ENCODE data around the gene SLC25A39. TPM values are rescaled to one million over a fixed set of nuclear protein-coding genes. Genes with fewer than 3 reads are reported as not detected.
A peak's percentile ranks its signal among the peaks of the same experiment; 100 is the strongest.
"Not testable (repeated sequence)": the region's sequence is repeated elsewhere in the genome, so short reads cannot be mapped to it uniquely, and the experiment has no call there.

Gene SLC25A39
- total RNA-seq, 1 experiment from 2014 or later = 164 TPM

DNA sequence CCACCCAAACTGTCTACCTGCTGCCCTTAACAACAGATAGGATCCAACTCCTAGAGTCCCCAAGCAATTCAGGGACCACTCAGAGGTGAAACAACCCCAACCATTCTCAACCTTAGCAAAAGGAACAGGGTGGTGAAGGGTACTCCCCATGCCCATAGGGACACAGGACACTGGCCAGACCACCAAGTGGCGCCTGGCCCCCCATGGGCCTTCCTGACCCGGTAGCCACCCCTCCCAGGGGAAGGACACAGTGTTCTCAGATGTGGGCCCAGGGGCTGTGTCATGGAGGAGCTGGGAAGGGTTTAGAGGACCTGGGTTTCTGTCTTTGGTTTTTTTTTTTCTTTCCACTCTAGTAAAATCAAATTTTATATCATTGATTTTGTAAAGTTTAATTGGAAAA lies 9.7 kb upstream of the SLC25A39 start:
- H3K9me2 ChIP-seq (ENCODE audit: insufficient read depth) = no peaks in the 10 kb centered on the region
- no peak overlapping the region for H3K27ac ChIP-seq
- intact Hi-C loops (cut with micrococcal nuclease; ENCODE audit: unreplicated experiment) = loop anchor here (5.0 kb wide), 1 partner anchor 392 kb away; the partner anchor contains the start of gene PPY
- peaks cover 9% of the 10 kb centered on the region; the same call in 1 of the 2 replicates for H3F3A ChIP-seq (ENCODE audit: insufficient read depth, low read depth)
- BruUV-seq (replicated peaks) = no TSS peak
- no peaks in the 10 kb centered on the region for H3K36me3 ChIP-seq (ENCODE audit: low read depth)
- no peaks in the 10 kb centered on the region for H4K20me1 ChIP-seq (ENCODE audit: insufficient read depth)
- no peak for DNase-seq
- H3K4me2 ChIP-seq = no peak overlapping the region
- H3K27me3 ChIP-seq (ENCODE audit: insufficient read depth, low read depth) = no peaks in the 10 kb centered on the region
- no peak overlapping the region for H2AFZ ChIP-seq
- CTCF ChIA-PET = no interaction called here
- no peak overlapping the region for H3K4me3 ChIP-seq
- no peaks in the 10 kb centered on the region for H3K9me3 ChIP-seq (ENCODE audit: insufficient read depth, low read depth)
- H3K79me2 ChIP-seq (ENCODE audit: low read depth) = no peaks in the 10 kb centered on the region
- TF ChIP-seq, protein P1, sequence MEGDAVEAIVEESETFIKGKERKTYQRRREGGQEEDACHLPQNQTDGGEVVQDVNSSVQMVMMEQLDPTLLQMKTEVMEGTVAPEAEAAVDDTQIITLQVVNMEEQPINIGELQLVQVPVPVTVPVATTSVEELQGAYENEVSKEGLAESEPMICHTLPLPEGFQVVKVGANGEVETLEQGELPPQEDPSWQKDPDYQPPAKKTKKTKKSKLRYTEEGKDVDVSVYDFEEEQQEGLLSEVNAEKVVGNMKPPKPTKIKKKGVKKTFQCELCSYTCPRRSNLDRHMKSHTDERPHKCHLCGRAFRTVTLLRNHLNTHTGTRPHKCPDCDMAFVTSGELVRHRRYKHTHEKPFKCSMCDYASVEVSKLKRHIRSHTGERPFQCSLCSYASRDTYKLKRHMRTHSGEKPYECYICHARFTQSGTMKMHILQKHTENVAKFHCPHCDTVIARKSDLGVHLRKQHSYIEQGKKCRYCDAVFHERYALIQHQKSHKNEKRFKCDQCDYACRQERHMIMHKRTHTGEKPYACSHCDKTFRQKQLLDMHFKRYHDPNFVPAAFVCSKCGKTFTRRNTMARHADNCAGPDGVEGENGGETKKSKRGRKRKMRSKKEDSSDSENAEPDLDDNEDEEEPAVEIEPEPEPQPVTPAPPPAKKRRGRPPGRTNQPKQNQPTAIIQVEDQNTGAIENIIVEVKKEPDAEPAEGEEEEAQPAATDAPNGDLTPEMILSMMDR (conservative IDR thresholded peaks at IDR 0.05) = no peak
- no peak for TF ChIP-seq EZH2 (IDR thresholded peaks at IDR 0.05; ENCODE audit: low read depth)
- H3K4me1 ChIP-seq (replicated peaks; ENCODE audit: insufficient read depth) = peaks cover 15% of the 10 kb centered on the region
- POLR2A ChIA-PET (ENCODE audit: unreplicated experiment) = no interaction called here

DNA sequence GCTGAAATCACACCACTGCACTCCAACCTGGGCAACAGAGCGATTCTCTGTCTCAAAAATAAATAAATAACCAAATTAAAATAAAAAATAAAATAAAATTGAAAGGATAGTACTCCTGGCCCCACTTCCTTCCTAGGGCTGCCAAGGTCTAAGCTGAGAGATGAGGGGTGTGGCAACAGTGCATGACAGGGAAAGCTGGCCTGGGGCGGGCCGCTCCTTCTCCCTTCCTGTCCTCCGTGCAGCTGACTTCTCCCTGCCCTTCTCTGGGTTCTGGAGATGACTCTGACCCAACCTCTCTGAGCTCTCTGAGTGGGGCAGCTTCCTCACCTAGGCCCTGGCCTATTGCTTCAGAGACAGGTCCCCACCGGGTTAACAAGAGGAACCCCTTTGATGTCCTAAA lies 8.7 kb upstream of the SLC25A39 start:
- H2AFZ ChIP-seq = no peak overlapping the region
- H3K27me3 ChIP-seq (ENCODE audit: insufficient read depth, low read depth) = no peaks in the 10 kb centered on the region
- H4K20me1 ChIP-seq (ENCODE audit: insufficient read depth) = no peaks in the 10 kb centered on the region
- H3K9me2 ChIP-seq (ENCODE audit: insufficient read depth) = no peaks in the 10 kb centered on the region
- ChIA-PET CTCF (no interaction called here), POLR2A (ENCODE audit: unreplicated experiment) (no interaction called here)
- H3K4me3 ChIP-seq = no peak overlapping the region
- intact Hi-C loops (cut with micrococcal nuclease; ENCODE audit: unreplicated experiment) = loop anchor here (5.0 kb wide), 1 partner anchor 391 kb away; the partner anchor contains the start of gene PPY
- DNase-seq = no peak
- H3K4me1 ChIP-seq (replicated peaks; ENCODE audit: insufficient read depth) = peaks cover 8% of the 10 kb centered on the region; the same call in 1 of the 2 replicates
- H3F3A ChIP-seq (ENCODE audit: insufficient read depth, low read depth) = peaks cover 13% of the 10 kb centered on the region; the same call in 1 of the 2 replicates
- H3K27ac ChIP-seq = no peak overlapping the region
- TF ChIP-seq EZH2 (IDR thresholded peaks at IDR 0.05; ENCODE audit: low read depth) = no peak
- TF ChIP-seq, protein P1 (conservative IDR thresholded peaks at IDR 0.05) = no peak
- BruUV-seq (replicated peaks) = no TSS peak
- no peaks in the 10 kb centered on the region for H3K79me2 ChIP-seq (ENCODE audit: low read depth)
- no peaks in the 10 kb centered on the region for H3K36me3 ChIP-seq (ENCODE audit: low read depth)
- no peak overlapping the region for H3K4me2 ChIP-seq
- no peaks in the 10 kb centered on the region for H3K9me3 ChIP-seq (ENCODE audit: insufficient read depth, low read depth)

DNA sequence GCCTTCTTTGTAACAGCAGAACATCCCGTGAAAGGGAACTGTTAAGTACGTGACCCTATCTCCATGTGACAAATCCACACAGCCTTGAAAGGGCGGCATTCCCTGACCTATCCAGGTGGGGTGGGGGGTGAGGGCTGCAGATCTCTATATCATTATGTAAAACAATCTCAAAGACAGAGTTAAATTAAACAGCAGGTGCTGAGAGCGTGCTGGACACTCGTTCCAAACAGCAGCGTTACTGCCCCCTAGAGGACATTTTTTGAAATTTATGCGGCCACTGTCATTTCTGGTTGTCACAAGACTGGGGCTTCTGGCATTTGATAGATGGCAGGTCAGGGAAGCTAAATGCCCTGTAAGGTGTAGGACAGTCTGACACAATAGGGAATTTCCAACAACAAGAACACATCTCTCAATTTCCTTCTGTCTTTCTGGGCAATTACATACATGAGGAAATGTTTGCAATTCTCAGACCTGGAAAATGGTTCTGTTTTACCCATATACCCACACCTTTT lies 6.7 kb upstream of the SLC25A39 start:
- TF ChIP-seq, protein P1 (conservative IDR thresholded peaks at IDR 0.05) = peak; percentile 90
- no peak for TF ChIP-seq EZH2 (IDR thresholded peaks at IDR 0.05; ENCODE audit: low read depth)
- DNase-seq = peak; percentile 67 to 74
- Histone ChIP-seq H3K4me2 (no peak overlapping the region), H3K9me2 (ENCODE audit: insufficient read depth) (no peaks in the 10 kb centered on the region), H3K36me3 (ENCODE audit: low read depth) (no peaks in the 10 kb centered on the region), H3F3A (ENCODE audit: insufficient read depth, low read depth) (peaks cover 22% of the 10 kb centered on the region; the same call in 1 of the 2 replicates), H3K4me1 (replicated peaks; ENCODE audit: insufficient read depth) (peaks cover 11% of the 10 kb centered on the region; the same call in 1 of the 2 replicates), H3K79me2 (ENCODE audit: low read depth) (0 out of 2 replicates have a peak, but pooled peaks cover under 1% of the 10 kb centered on the region), H3K27me3 (ENCODE audit: insufficient read depth, low read depth) (no peaks in the 10 kb centered on the region), H3K4me3 (no peak overlapping the region), H3K9me3 (ENCODE audit: insufficient read depth, low read depth) (no peaks in the 10 kb centered on the region), H3K27ac (no peak overlapping the region), H2AFZ (no peak overlapping the region), H4K20me1 (ENCODE audit: insufficient read depth) (no peaks in the 10 kb centered on the region)
- intact Hi-C loops (cut with micrococcal nuclease; ENCODE audit: unreplicated experiment) = loop anchor here (5.0 kb wide), 1 partner anchor 389 kb away; the partner anchor contains the start of gene PPY
- ChIA-PET POLR2A (ENCODE audit: unreplicated experiment) (interaction anchor here (0.5 kb wide), 1 partner anchor 16 kb away, joined by 3 read pairs; no protein-coding TSS in a partner anchor), CTCF (no interaction called here)
- no TSS peak for BruUV-seq (replicated peaks)

DNA sequence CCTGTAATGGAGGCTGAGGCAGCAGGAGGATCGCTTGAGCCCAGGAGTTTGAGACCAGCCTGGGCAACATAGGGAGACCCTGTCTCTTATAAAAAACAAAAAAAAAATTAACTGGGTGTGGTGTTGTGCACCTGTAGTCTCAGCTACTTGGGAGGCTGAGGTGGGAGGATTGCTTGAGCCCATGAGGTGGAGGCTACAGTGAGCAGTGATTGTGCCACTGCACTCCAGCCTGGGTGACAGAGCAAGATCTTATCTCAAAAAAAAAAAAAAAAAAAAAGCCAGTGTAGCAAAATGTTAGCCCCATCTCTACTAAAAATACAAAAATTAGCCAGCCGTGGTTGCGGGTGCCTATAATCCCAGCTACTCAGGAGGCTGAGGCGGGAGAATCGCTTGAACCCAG lies 5.6 kb upstream of the SLC25A39 start:
- DNase-seq; H3K36me3 ChIP-seq (ENCODE audit: low read depth); H2AFZ ChIP-seq; H3K9me2 ChIP-seq (ENCODE audit: insufficient read depth); H3K9me3 ChIP-seq (ENCODE audit: insufficient read depth, low read depth); POLR2A ChIA-PET (ENCODE audit: unreplicated experiment); H3K4me3 ChIP-seq; BruUV-seq (replicated peaks); H3K27me3 ChIP-seq (ENCODE audit: insufficient read depth, low read depth); H3K79me2 ChIP-seq (ENCODE audit: low read depth); CTCF ChIA-PET; H4K20me1 ChIP-seq (ENCODE audit: insufficient read depth); H3K4me2 ChIP-seq; H3K27ac ChIP-seq: not testable (repeated sequence)
- peaks cover 11% of the 10 kb centered on the region; the same call in 1 of the 2 replicates for H3K4me1 ChIP-seq (replicated peaks; ENCODE audit: insufficient read depth)
- peaks cover 33% of the 10 kb centered on the region; the same call in 1 of the 2 replicates for H3F3A ChIP-seq (ENCODE audit: insufficient read depth, low read depth)
- intact Hi-C loops (cut with micrococcal nuclease; ENCODE audit: unreplicated experiment) = loop anchor here (5.0 kb wide), 1 partner anchor 388 kb away; the partner anchor contains the start of gene PPY

DNA sequence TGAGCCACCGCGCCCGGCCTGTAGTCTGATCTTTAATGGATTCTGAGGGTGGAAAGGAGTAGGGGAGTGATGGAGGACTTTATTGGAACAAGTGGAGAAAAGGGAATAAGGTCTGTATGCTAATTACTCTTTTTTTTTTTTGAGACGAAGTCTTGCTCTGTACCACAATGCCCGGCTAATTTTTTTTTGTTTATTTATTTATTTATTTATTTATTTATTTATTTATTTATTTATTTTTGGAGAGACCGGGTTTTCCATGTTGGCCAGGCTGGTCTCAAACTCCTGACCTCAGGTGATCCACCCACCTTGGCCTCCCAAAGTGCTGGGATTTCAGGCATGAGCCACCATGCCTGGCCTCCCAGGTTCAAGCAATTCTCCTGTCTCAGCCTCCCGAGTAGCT lies 4.9 kb upstream of the SLC25A39 start:
- H3K27ac ChIP-seq; H3K27me3 ChIP-seq (ENCODE audit: insufficient read depth, low read depth); H3K79me2 ChIP-seq (ENCODE audit: low read depth); intact Hi-C loops (cut with micrococcal nuclease; ENCODE audit: unreplicated experiment); POLR2A ChIA-PET (ENCODE audit: unreplicated experiment); BruUV-seq (replicated peaks); CTCF ChIA-PET; DNase-seq; H3K36me3 ChIP-seq (ENCODE audit: low read depth); H2AFZ ChIP-seq; H3K9me2 ChIP-seq (ENCODE audit: insufficient read depth); H4K20me1 ChIP-seq (ENCODE audit: insufficient read depth); H3K4me3 ChIP-seq; H3K4me2 ChIP-seq; H3K9me3 ChIP-seq (ENCODE audit: insufficient read depth, low read depth): not testable (repeated sequence)
- Histone ChIP-seq H3K4me1 (replicated peaks; ENCODE audit: insufficient read depth) (peaks cover 11% of the 10 kb centered on the region; the same call in 1 of the 2 replicates), H3F3A (ENCODE audit: insufficient read depth, low read depth) (peaks cover 38% of the 10 kb centered on the region; the same call in 1 of the 2 replicates)

All from PC-9 (cell line).